Neural cell (in vitro differentiated cells): ENCODE data around the gene ACIN1. TPM values are rescaled to one million over a fixed set of nuclear protein-coding genes. Genes with fewer than 3 reads are reported as not detected.

Experiments
- H2AFZ ChIP-seq: fragments of 200-600, 300-800 bp; sonication (generic), shearing (Covaris generic); 2 replicates; pipeline ENCODE4 v1.6.0; 2014; ENCODE audit warnings: low read depth, mild to moderate bottlenecking, antibody characterized with exemption, low read length, moderate library complexity
- H3F3A ChIP-seq: fragments of 200-600 bp; shearing (Covaris generic); 2 replicates; pipeline ENCODE4 v1.6.1; 2016; ENCODE audit warnings: mild to moderate bottlenecking, moderate library complexity, mixed read lengths, antibody characterized with exemption, low read length; ENCODE audit not compliant: insufficient read depth, poor library complexity, severe bottlenecking
- H3K27ac ChIP-seq: fragments of 200-600, 300-800 bp; sonication (generic), shearing (Covaris generic); 2 replicates; pipeline ENCODE4 v1.5.1; 2014; ENCODE audit warnings: mild to moderate bottlenecking, low read length, moderate library complexity
- H3K27me3 ChIP-seq: fragments of 300-800, 200-600 bp; sonication (generic), shearing (Covaris generic); 2 replicates; pipeline ENCODE4 v1.6.0; 2014; ENCODE audit warnings: mild to moderate bottlenecking, low read depth, low read length, moderate library complexity; ENCODE audit not compliant: insufficient read depth
- H3K36me3 ChIP-seq: fragments of 300-800, 200-600 bp; sonication (generic), shearing (Covaris generic); 2 replicates; pipeline ENCODE4 v1.5.1; 2014; ENCODE audit warnings: mild to moderate bottlenecking, antibody characterized with exemption, low read length, moderate library complexity; ENCODE audit not compliant: insufficient read depth
- H3K4me2 ChIP-seq: fragments of 300-800, 200-600 bp; sonication (generic), shearing (Covaris generic); 2 replicates; pipeline ENCODE4 v1.6.0; 2014; ENCODE audit warnings: mild to moderate bottlenecking, low read length
- H3K4me3 ChIP-seq: fragments of 300-800, 200-600 bp; sonication (generic), shearing (Covaris generic); 2 replicates; pipeline ENCODE4 v1.5.1; 2014; ENCODE audit warnings: mild to moderate bottlenecking, low read length, moderate library complexity
- H3K79me2 ChIP-seq: fragments of 200-600 bp; shearing (Covaris generic); replicated peaks from 2 replicates; pipeline ENCODE4 v1.6.0; 2014; ENCODE audit warnings: mild to moderate bottlenecking, low read length, moderate library complexity; ENCODE audit not compliant: insufficient read depth
- H3K9ac ChIP-seq: fragments of 300-800, 200-600 bp; sonication (generic), shearing (Covaris generic); 2 replicates; pipeline ENCODE4 v1.6.1; 2016; ENCODE audit warnings: mild to moderate bottlenecking, low read length, mixed read lengths
- H3K9me2 ChIP-seq: fragments of 200-600 bp; shearing (Covaris generic); 2 replicates; pipeline ENCODE4 v1.6.1; 2016; ENCODE audit warnings: mild to moderate bottlenecking, low read length, mixed read lengths; ENCODE audit not compliant: insufficient read depth
- H3K9me3 ChIP-seq: fragments of 200-600, 300-800 bp; sonication (generic), shearing (Covaris generic); 2 replicates; pipeline ENCODE4 v1.6.1; 2016; ENCODE audit warnings: mild to moderate bottlenecking, mixed run types, low read length, moderate library complexity, mixed read lengths
- H4K20me1 ChIP-seq: fragments of 200-600 bp; shearing (Covaris generic); 2 replicates; pipeline ENCODE4 v1.6.1; 2016; ENCODE audit warnings: mild to moderate bottlenecking, mixed run types; ENCODE audit not compliant: insufficient read depth
- EP300 ChIP-seq: fragments of 450-650 bp; conservative IDR thresholded peaks from 2 replicates; pipeline ENCODE4 v1.6.1; 2014; ENCODE audit warnings: antibody characterized with exemption, mild to moderate bottlenecking, moderate library complexity; ENCODE audit not compliant: poor library complexity, severe bottlenecking
- EZH2 ChIP-seq: fragments of 200-600, 300-800 bp; shearing (Covaris generic), sonication (generic); IDR thresholded peaks from 2 replicates; pipeline ENCODE4 v1.6.1; 2014; ENCODE audit warnings: antibody characterized with exemption, low read length, borderline replicate concordance, mild to moderate bottlenecking; ENCODE audit not compliant: insufficient read depth, poor library complexity, severe bottlenecking
- MXI1 ChIP-seq: fragments of 450-650 bp; conservative IDR thresholded peaks from 2 replicates; pipeline ENCODE4 v1.6.1; 2014; ENCODE audit warnings: antibody characterized with exemption, mild to moderate bottlenecking; ENCODE audit not compliant: poor library complexity, severe bottlenecking
- POLR2AphosphoS5 ChIP-seq: IDR thresholded peaks from 2 replicates; pipeline ENCODE4 v1.6.1; 2012
- RAD21 ChIP-seq: fragments of 450-650 bp; conservative IDR thresholded peaks from 2 replicates; pipeline ENCODE4 v1.6.1; 2014; ENCODE audit warnings: antibody characterized with exemption, mild to moderate bottlenecking, moderate library complexity
- SMC3 ChIP-seq: fragments of 450-650 bp; conservative IDR thresholded peaks from 2 replicates; pipeline ENCODE4 v1.6.1; 2014; ENCODE audit warnings: antibody characterized with exemption, mild to moderate bottlenecking, moderate library complexity; ENCODE audit not compliant: poor library complexity
- TAF1 ChIP-seq: IDR thresholded peaks from 2 replicates; pipeline ENCODE4 v1.6.1; 2012; ENCODE audit warnings: low read depth
- polyA plus RNA-seq: library from polyadenylated mRNA; depleted of rRNA; stranded (reverse); fragments of >200 nt; gene quantifications from 2 replicates; pipeline ENCODE4 v1.2.3, GENCODE V29; 2014
- TF ChIP-seq, protein P1 (sequence below): IDR thresholded peaks from 2 replicates; pipeline ENCODE4 v1.6.1; 2012; ENCODE audit warnings: borderline replicate concordance
- TF ChIP-seq, protein P2 (sequence below): fragments of 450-650 bp; IDR thresholded peaks from 2 replicates; pipeline ENCODE4 v1.5.1; 2014; ENCODE audit warnings: antibody characterized with exemption, mild to moderate bottlenecking, moderate library complexity; ENCODE audit not compliant: poor library complexity, severe bottlenecking

Gene ACIN1
- polyA plus RNA-seq, 1 donor from 2014 or later, result 143 TPM

DNA sequence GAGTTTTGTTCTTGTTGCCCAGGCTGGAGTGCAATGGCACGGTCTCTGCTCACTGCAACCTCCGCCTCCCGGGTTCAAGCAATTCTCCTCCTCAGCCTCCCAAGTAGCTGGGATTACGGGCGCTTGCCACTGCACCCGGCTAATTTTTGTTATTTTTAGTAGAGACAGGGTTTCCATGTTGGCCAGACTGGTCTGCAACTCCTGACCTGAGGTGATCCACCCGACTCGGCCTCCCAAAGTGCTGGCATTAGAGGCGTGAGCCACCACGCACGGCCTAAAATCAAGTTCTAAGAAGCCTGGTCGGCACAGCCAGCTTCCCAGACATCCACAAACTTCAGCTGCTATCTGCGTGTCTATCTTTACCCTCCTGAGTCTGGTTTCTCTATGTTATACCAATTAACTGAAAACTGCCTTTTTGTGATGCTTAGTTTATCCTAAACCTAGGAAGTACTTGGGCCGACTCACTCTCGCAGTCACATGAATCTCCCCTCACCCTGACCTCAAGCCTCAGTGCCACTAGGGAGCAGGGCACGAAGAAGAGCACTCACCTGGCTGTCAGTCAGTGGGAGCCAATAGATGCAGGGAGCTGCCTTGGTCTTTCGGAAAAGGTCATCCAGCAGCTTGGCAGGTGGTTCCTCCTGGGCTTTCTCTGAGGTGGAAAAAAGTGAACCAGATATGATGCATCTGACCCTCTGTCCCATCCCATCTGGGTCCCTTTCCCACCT is 34.2 kb downstream of the ACIN1 start:
- Histone ChIP-seq H4K20me1 (peaks cover 7% of the 10 kb centered on the region), H3K27ac (no peak overlapping the region), H3K4me3 (no peak overlapping the region), H2AFZ (no peak overlapping the region), H3K27me3 (no peaks in the 10 kb centered on the region), H3K79me2 (peaks cover 6% of the 10 kb centered on the region), H3K36me3 (peaks cover 12% of the 10 kb centered on the region), H3K9me2 (no peaks in the 10 kb centered on the region), H3K4me2 (no peak overlapping the region), H3K9me3 (no peaks in the 10 kb centered on the region), H3F3A (no peaks in the 10 kb centered on the region), H3K9ac (no peak overlapping the region)
- TF ChIP-seq RAD21 (no peak), EP300 (no peak), TAF1 (no peak), EZH2 (no peak), MXI1 (no peak), POLR2AphosphoS5 (no peak), SMC3 (no peak)
- TF ChIP-seq, protein P1, sequence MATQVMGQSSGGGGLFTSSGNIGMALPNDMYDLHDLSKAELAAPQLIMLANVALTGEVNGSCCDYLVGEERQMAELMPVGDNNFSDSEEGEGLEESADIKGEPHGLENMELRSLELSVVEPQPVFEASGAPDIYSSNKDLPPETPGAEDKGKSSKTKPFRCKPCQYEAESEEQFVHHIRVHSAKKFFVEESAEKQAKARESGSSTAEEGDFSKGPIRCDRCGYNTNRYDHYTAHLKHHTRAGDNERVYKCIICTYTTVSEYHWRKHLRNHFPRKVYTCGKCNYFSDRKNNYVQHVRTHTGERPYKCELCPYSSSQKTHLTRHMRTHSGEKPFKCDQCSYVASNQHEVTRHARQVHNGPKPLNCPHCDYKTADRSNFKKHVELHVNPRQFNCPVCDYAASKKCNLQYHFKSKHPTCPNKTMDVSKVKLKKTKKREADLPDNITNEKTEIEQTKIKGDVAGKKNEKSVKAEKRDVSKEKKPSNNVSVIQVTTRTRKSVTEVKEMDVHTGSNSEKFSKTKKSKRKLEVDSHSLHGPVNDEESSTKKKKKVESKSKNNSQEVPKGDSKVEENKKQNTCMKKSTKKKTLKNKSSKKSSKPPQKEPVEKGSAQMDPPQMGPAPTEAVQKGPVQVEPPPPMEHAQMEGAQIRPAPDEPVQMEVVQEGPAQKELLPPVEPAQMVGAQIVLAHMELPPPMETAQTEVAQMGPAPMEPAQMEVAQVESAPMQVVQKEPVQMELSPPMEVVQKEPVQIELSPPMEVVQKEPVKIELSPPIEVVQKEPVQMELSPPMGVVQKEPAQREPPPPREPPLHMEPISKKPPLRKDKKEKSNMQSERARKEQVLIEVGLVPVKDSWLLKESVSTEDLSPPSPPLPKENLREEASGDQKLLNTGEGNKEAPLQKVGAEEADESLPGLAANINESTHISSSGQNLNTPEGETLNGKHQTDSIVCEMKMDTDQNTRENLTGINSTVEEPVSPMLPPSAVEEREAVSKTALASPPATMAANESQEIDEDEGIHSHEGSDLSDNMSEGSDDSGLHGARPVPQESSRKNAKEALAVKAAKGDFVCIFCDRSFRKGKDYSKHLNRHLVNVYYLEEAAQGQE, result no peak
- TF ChIP-seq, protein P2, sequence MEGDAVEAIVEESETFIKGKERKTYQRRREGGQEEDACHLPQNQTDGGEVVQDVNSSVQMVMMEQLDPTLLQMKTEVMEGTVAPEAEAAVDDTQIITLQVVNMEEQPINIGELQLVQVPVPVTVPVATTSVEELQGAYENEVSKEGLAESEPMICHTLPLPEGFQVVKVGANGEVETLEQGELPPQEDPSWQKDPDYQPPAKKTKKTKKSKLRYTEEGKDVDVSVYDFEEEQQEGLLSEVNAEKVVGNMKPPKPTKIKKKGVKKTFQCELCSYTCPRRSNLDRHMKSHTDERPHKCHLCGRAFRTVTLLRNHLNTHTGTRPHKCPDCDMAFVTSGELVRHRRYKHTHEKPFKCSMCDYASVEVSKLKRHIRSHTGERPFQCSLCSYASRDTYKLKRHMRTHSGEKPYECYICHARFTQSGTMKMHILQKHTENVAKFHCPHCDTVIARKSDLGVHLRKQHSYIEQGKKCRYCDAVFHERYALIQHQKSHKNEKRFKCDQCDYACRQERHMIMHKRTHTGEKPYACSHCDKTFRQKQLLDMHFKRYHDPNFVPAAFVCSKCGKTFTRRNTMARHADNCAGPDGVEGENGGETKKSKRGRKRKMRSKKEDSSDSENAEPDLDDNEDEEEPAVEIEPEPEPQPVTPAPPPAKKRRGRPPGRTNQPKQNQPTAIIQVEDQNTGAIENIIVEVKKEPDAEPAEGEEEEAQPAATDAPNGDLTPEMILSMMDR, result no peak

DNA sequence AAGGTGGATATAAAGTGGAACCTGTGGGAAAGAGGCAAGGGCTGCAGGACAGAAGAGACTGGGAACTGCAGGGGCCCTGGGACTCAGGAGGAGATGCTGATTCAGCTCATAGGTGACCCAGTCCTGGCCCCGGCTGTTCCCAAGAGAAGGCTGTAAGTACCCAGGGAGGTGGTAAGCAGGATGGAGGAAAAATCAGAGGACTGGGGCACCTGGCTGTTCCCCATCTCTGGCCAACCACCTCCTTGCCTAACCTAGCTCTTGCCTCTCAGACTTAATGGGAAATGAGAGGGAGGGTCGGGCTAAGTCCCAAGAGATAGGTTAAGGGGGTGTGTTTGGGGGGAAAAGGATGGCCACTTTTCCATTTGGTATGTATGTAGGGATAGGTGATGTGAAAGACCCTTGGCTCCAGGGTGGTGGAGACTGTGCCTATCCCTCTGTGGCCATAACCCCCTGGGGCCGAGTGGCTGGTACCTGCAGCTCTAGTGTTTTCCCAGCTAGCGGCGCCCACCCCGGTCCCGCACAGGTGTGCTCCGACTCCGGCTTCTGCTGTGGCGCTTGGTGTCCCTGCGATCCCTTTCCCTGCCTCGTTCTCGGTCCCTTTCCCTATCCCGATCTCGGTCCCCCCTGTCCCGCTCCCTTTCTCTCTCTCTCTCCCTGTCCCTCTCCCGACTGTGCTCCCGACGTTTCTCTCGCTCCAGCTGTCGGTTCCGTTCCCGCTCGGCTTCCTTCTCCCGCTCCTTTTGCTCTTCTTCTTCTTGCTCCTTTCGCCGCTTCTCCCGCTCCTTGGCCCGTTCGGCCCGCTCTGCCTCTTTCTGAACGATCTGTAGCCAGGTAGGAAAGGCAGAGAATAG is 36.1 kb downstream of the ACIN1 start:
- peaks cover 9% of the 10 kb centered on the region for H3K36me3 ChIP-seq
- no peak for TF ChIP-seq MXI1
- TF ChIP-seq EP300, result no peak
- TF ChIP-seq EZH2, result no peak
- TF ChIP-seq, protein P1, result no peak
- TF ChIP-seq POLR2AphosphoS5, result no peak

More for the DNA sequence above, 36.1 kb downstream of the ACIN1 start:
- Histone ChIP-seq H3K27me3 (no peaks in the 10 kb centered on the region), H3K4me2 (peak overlapping the region; percentile 74), H3K27ac (no peak overlapping the region), H3K4me3 (no peak overlapping the region), H3F3A (no peaks in the 10 kb centered on the region), H2AFZ (no peak overlapping the region), H3K9me3 (no peaks in the 10 kb centered on the region), H3K9me2 (no peaks in the 10 kb centered on the region), H3K9ac (no peak overlapping the region), H3K79me2 (peaks cover 6% of the 10 kb centered on the region), H4K20me1 (peaks cover 4% of the 10 kb centered on the region)
